ENCODE data around the gene AFF3.

Gene AFF3

DNA sequence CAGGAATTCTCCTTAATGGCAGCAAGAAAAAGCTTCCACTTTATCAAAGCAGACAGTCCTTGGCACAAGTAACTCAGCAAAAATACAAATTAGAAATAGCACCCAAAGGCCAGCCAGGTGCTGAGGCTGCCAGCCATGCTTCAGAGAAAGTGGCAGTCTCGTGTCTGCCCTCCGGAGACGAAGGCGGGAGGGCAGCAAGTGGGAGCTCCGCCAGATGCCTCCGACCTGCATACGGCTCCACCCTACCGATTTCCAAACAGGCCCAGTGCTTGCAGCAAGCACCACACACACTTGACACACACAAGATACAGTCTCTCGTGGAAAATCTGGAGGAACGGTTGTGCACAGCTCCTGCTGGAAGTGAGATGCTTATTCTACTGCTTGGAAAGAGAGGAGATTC lies 517.7 kb downstream of the AFF3 start:
- DNase-seq (ENCODE audit: low read depth), result no peak

DNA sequence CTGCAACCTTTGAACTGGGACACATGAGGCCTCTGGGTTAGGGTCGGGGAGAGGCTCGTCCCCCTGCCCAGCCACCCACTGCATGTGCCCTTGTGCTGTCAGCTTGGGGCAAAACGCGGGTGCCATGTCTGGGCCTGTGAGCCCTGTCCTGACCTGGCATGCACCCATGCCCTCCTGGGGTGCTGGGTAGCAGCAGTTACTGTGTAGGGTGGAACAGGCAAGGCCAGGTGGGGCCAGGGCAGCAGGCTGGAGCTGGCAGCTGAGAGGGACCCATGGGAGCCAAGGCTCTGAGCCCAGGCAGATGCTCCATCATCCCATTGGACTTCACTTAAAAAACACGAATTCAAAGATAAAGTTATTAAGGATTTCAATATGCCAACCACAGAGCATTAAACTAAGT lies 518.8 kb downstream of the AFF3 start:
- DNase-seq (ENCODE audit: low read depth), result no peak

DNA sequence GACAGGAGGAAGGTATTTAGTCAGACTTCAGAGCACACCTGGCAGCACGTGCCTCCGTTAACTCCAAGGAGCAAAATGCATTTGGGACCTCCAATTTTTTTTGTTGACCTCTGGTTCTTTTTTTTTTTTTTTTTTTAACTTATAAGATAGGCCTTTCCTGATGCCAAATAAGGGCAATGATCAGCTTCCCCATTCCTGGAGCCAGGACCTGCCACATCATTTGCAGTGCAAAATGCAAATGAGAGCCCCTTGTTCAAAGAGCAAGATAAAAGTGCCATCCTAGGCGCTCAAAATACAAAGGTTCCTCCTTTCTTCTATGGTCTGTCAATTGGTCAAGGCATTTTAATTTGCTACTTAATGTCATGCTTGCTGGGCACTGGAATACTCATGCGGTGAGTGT lies 519.4 kb downstream of the AFF3 start:
- no peak for DNase-seq (ENCODE audit: low read depth)

DNA sequence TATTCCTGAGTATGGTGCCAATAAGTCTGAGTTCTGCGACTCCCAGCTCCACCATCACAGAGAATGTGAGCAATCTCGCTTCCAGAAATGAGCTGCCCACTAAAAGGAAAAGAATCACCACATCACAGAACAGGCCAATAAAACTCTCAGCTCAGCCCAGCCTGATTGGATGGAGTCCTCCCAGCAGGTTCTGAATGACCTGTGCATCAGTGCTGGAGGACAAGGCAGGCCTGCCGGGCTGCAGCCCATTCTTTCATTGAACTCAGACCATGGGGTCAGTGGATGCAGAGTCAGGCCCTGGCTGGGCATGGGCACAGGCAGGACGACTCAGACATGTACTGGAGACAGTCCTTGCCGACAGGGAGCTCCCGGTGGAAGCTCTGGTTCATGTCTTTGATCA lies 519.9 kb downstream of the AFF3 start:
- no peak for DNase-seq (ENCODE audit: low read depth)

DNA sequence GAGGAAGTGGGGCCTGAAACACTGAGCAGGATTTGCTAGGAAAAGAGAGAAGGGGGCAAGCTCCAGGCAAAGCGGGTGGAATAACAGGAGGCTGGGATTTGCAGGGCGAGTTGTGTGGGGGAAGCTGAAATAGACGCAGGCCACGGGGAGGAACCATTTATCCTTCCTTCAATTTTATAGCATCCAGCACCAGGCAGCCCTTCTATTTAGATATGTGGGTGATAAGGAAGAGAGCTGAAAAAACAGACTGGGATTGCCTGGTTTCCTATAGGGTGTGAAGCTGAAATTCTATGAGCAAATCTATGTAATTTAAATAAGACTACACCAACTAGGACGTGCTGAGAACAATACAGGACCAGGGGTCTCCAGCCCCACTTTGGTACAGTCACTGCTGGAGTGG lies 520.6 kb downstream of the AFF3 start:
- DNase-seq (ENCODE audit: low read depth), result no peak

DNA sequence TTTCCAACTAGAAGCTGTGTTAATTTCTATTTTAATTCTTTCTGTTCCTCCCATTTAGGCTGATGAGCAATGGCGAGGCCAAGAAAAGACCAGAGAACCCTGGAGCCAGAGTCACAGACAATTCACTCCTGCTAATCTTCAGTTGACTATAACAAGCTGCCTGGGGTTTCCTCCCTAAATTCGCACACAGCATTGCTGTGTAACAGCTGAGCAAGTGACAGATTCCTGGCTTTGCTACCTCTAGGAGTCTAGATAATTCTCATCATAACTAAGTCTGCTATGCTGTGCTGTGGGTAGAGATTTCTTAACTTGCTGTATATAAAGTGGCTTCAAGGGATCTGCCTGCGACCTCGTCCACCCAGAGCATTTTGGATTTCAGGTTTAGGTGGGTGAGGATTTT lies 521.3 kb downstream of the AFF3 start:
- no peak for DNase-seq (ENCODE audit: low read depth)

DNA sequence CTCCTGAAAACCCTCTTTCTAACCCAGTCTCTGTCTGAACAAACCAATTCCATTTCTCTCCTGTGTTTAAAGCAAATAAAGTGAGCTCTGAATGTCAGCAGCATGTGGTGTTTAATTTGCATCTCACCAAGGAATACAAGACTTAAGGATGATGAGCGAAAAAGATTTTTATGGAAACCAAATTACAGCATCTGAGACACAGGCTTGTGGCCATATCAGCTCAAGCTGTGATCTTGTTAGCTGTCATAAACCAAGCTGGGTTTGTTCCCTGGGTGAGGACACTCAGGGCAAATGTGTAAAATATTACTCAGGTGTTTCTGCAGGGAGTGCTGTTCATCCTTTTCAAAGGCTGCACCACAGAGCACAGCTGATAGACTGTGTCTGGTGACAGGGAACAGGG lies 523.2 kb downstream of the AFF3 start:
- DNase-seq (ENCODE audit: low read depth), result no peak

DNA sequence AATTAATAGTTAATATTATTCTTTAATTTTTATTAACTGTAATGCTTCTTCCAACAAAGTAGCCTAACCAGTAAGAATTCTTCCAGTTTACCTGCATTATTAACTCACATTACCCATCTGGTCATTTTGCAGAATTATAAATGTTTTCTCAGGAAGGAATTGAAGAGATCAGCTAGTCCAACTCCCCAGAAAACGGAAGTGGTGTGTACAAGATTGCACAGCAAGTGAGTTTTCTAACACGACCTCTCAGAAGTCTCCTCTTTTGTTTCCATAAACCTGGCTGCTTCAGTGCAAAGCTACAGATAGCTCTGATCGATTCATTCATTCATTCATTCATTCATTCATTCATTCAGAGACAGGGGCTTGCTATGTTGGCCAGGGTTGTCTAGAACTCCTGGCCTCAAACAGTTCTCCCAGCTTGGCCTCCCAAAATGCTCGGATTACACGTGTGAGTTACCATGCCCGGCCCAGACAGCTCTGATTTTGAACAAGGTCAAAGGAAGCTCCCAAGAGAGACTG lies 523.8 kb downstream of the AFF3 start:
- DNase-seq (ENCODE audit: low read depth), result no peak

DNA sequence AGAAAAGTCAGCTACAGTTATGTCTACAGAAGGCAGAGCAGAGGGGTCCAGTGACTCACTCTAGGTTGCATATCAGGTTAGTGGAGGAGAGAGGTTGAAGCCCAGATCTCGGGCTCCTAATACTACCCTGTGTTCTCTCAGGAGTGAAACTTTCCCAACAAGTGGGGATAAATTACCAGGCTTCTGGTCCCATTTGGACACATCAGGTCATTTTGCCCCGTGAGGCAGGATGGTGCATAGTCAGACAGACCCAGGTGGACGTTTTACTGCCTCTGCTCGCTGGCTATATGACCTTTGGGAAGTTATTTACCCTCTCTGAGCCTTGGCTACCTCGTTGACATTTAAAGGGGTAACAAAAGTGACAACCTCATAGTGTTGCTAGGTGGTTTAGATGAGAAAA lies 524.6 kb downstream of the AFF3 start:
- DNase-seq (ENCODE audit: low read depth), result no peak

DNA sequence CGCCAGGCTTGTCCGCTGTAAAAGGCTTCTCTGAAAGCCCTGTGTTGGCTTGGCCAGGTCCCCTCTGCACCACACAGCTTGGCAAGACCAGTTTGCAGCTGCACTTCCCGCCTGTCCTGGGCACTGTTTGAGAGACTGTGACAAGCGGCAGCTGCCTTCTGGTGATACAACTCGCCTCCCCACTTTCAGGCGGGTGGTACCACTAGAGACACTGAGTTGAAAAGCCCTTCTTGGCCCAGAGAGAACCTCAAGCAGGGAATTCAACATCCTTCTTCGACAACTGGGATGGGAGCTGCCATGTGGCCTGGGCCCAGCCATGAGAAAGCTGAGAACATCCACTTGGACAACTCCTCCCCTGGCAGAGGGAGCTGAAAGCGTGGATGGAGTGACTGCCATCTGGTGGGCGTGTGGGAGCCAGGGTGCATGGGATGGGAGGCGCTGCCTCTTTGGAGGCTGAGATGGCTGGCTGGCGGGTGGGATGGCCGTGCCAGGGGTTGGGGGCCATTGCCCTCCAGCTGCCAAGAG lies 527.1 kb downstream of the AFF3 start:
- DNase-seq (ENCODE audit: low read depth), result no peak

DNA sequence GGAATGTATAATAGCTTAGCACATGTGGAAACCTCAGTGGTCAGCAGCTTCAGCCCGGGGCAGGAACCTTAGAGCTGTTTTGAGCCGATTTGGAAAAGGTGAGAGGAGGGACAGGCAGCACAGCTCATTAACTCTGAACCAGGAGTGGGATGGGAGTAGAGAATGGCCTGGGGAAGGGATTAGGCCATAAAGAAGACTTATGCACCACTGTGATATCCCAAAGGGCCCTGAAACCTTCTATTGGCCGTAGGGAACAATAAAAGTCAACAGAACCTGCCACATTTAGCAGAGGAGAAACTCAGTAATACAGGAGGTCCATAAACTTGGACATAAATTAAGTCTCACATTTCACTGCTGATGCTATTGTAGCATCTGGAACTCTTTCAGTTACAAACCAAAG lies 528.4 kb downstream of the AFF3 start:
- no peak for DNase-seq (ENCODE audit: low read depth)

DNA sequence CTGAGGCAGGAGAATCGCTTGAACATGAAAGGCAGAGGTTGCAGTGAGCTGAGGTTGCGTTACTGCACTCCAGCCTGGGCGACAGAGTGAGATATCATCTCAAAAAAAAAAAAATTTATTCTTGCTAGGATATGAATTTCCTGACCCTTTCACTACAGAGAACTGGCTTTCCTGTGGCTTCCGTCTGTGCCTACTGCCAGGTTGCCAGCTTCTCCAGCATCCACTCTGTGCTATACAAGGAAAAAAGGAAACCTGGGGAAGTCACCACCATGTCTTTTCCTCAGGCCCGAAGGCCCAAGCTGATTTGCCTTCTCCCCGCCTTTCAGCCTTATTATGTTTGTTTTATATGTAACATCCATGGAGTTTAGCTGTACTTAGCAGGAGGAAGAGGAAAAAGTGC lies 530.6 kb downstream of the AFF3 start:
- DNase-seq (ENCODE audit: low read depth), result no peak

DNA sequence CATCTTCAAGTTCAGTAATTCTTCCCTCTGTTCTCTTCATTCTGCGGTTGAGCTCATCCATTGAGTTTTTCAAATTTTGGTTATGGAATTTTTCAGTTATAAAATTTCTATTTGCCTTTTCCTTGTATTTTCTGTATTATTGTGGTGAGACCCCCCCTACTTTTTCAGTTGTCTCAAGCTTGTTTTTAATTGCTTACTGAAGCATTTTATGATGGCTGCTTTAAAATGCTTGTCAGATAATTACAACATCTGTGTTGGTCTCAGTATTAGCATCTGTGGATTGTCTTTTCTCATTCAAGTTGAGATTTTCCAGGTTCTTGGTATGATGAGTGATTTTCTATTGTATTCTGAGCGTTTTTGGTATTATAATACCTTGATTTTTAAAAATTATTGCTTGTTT lies 531.4 kb downstream of the AFF3 start:
- no peak for DNase-seq (ENCODE audit: low read depth)

DNA sequence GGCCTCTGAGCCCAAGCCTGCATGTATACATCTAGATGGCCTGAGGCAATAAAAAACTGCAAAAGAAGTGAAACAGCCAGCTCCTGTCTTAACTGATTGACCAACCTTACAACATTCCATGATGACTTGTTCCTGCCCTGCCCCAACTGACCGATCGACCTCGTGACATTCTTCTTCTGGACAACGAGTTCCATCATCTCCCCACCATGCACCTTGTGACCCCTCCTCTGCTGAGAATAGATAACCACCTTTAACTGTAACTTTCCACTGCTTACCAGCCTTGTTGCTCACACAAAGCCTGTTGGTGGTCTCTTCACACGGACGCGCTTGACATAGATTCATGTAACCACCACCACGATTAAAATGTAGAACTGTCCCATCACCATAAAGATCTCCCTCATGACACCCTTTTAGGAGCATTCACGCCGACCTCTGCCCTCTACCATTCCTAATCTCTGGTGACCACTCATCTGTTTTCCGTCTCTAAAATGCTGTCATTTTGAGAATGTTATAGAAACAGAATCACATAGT lies 532.5 kb downstream of the AFF3 start:
- no peak for DNase-seq (ENCODE audit: low read depth)

DNA sequence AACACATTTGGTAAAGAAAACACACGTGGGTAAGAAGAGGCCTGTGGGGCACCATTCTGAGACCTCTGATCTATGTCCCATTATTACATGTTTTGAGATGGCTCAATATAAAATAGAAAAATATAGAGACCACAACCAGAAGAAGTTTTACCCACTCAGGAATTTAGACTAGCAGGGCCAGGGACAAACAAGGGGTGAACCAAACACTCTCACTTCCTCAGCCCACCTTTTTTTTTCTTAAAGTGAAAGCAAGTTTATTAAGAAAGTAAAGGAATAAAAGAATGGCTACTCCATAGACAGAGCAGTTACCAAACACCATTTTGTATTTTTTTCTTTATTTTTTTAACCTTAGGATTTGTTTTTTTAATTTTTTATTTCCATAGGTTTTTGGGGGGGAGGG lies 533.5 kb downstream of the AFF3 start:
- DNase-seq (ENCODE audit: low read depth), result no peak

DNA sequence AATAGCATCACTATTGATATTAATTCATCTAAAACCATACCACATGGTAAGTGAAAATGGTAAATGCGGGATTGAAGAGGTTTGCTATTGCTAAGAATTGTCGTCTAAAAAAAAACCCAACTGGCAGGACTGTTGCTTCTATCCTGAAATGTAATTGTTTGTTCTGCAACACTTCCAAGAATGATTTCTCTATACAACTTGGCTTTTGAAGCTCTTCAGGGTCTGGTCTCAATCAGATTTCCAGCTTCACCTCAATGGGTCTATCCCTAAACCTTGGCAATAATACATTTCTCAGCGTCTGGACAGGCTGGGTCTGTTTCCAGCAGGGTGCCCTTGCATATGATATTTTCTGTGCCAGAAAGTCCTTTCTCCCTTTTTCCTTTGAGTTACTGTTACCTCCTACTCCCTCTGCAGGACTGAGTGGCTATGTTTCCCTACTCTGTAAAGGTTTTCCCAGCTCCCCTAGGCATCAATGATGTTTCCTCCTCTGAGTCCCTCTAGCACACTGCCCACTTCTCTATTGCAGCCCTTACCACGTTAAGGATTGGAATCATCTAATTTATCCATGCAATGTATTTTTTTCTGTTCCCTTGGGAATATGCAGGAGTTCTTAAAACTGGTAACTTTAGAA lies 534.4 kb downstream of the AFF3 start:
- DNase-seq (ENCODE audit: low read depth), result no peak

DNA sequence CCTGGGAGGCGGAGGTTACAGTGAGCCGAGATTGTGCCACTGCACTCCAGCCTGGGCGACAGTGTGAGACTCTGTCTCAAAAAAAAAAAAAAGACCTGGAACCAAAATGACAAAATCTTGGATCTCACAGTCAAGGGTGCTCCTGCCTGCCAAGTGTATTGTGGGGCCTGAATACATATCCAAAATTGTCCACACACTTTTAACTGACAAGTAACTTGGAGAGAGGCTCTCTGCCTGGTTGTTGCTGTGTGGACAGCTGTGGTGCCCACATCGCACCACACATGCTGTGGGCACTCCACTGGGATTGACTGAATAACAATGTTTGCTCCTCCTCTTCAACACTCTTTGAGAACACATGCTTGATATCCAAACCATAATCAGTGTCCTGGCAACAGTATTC lies 534.9 kb downstream of the AFF3 start:
- DNase-seq (ENCODE audit: low read depth), result no peak

DNA sequence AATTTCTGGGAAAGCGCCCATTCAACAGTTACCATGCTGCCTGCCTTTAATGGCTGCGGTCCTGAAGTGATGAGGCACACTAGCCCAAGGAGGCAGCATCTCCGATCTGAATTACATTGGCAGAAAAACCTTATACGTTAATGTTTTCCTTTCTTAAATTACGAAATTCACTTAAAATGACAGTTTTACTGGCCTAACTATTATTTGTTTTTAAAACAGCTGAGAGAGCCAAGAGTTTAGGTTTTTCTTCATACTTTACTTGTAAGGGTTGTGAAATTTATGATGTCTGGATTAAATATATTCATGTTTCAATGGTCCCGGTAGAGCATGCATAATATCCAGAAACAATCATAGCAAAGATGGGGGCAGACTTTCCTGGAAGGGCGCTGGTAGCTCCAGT lies 537.4 kb downstream of the AFF3 start:
- DNase-seq (ENCODE audit: low read depth), result no peak

DNA sequence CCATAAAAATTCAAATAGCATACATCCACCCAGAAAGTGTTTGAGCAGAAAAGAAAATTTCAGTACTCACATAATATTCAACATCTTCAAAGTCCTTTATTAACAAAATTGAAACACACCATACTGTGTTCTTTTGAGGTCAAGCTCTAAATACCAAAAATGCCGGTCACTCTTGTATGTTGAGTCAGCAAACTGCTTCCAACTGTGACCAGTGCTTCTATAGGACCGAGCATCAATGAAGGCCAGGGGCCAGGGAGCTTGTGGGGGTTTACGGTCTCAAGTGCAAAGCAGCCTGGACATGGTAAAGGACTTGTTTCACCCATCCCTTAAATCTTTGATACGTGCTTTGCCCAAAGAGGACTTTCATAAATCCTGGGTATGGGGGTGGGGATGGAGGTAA lies 539.9 kb downstream of the AFF3 start:
- no peak for DNase-seq (ENCODE audit: low read depth)

DNA sequence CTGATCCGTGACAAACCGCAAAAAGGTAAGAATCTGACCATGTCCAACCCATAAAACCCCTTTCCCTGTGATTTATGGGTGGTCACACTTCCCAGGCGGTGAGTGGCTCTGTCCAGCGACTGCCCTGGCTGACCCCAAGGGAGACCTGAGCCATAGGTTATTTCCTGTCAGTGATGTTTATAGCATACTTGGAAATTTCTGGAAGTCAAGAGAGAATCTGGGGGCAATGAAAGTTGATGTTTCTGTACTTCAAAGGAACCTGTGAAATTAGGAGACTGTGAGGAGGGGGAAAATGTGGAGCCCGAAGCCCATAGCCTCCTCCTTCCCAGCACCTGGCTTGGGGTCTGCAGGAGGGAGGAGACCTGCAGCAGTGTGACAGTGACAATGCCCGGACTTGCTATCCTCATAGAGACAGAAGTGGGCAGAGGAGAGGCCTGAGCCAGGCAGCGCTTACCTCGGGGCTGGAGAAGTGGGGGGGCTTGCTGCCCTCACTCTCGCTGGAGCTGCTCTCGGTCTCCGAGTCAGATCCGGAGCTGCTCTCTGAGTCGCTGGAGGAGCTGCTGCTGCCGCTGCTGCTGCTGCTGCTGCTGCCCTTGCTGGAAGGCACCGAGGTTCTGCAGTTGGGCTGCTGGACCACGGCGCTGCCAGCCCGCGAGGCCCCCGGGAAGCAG lies 541.3 kb downstream of the AFF3 start:
- no peak for DNase-seq (ENCODE audit: low read depth)

DNA sequence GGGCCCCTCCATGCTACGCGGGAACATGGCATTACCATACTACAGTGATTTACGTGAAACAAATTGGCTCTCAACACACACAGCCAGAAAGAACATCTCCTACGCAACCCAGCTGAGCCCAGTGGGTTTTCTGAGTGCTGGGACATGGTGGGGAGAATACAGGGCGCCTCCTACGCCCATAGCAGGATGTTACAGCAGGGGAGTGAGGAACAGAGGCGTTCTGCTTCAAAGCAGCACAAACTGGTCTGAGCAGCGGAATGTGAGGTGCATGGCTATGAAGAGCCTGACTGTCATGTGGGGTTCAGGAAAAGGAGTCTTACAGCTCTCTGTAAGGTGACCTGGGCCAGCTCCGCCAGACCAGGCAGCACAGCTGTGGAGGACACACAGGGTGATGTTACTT lies 543.9 kb downstream of the AFF3 start:
- no peak for DNase-seq (ENCODE audit: low read depth)

DNA sequence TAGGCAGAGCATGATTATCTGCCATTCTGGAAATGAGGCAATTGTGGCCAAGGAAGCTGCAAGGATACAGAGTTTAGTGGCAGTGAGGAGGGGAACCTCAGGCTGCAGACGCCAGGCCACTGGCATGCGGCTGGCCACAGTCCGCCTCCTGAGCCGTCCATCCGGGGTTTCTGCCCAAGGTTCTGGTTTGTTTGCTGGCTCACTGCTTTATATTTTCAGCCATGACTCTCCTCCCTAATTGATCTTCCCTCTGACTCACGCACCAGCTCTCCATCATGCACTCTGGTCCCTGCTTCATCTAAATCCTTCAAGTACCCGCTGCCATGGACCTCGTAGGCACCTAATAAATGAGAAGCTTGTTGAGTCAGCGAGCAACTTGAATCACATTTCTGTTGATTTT lies 544.8 kb downstream of the AFF3 start:
- no peak for DNase-seq (ENCODE audit: low read depth)

DNA sequence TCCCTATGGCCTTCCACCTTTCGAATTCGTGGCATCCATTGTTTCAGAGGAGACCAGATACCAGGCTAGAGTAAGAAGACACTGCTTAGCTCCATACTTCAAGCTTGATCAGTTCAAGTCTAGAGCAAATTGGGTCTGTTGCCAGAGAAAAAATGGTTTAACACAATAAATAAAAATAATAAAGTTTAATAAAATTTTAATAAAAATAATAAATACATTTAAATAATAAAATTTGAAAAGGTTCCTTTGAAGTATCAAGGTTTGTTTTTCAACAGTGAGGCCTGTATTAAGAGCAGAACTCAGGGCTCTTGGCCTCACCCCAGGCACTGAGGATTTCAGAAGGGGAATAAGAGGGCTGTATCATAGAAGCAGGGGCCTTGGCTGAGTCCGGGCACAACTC lies 547.0 kb downstream of the AFF3 start:
- no peak for DNase-seq (ENCODE audit: low read depth)

All from stimulated activated CD8-positive, alpha-beta memory T cell treated with anti-CD3 and anti-CD28 coated beads, Interleukin-12 subunit alpha, Interleukin-12 subunit beta, amount 100 ng/mL, for 4 hours (primary cell).